ENCODE data around the gene EVX2.

DNA sequence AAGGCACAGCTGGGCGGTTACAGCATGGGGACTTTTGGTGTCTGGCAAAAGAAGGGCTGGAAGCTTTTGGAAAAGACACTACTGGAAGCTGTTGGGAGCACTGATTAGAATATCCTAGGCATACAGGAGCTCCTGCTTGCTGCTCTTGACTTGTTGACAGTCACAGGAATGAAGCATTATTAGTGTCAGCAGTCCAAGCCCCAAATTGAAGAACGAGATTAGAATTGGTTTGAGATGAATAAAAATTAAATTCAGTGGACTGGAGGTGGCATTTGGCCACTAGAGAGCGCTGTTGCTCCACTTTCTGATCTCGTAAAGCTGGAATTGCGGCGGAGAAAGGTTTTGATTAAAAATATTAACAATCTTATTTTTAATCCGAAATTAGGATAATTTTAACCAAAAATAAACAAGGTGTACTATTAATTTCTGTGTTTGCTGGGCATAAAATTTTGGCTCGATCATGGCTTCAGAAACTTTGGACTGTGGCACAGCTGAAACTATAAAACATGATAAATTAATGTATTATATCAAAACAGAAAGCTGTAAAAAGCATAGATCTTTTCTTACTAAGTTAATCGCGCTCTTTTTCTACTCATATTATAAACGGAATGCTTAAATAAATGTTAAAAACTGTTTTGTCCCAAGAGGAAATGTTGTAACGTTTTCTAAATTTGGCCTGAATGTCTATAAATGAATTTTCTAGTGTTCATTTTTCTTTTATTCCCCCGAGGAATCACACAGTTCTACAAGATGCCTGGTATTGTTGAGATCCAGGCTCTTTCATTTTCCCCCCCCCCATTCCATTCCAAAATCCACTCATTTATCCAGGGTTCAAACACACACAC, 43.4 kb upstream of the EVX2 start:
- no peak for TF ChIP-seq EP300 (IDR thresholded peaks at IDR 0.05)
- TF ChIP-seq, protein P1, sequence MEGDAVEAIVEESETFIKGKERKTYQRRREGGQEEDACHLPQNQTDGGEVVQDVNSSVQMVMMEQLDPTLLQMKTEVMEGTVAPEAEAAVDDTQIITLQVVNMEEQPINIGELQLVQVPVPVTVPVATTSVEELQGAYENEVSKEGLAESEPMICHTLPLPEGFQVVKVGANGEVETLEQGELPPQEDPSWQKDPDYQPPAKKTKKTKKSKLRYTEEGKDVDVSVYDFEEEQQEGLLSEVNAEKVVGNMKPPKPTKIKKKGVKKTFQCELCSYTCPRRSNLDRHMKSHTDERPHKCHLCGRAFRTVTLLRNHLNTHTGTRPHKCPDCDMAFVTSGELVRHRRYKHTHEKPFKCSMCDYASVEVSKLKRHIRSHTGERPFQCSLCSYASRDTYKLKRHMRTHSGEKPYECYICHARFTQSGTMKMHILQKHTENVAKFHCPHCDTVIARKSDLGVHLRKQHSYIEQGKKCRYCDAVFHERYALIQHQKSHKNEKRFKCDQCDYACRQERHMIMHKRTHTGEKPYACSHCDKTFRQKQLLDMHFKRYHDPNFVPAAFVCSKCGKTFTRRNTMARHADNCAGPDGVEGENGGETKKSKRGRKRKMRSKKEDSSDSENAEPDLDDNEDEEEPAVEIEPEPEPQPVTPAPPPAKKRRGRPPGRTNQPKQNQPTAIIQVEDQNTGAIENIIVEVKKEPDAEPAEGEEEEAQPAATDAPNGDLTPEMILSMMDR (IDR thresholded peaks at IDR 0.05), result peak; percentile 56 to 90 (median 76)
